Measurements from ENCODE around the gene BTBD10.
A peak's percentile ranks its signal among the peaks of the same experiment; 100 is the strongest.

Gene BTBD10

GRCh38 chr11:13462901-13463778 lies at the start of gene BTBD10:
Gene BTBD10, minus strand, starts transcription at chr11:13463222. Its CDS starts 18,098 bp downstream, at chr11:13445124.
- no peak for TF ChIP-seq CTCF (IDR thresholded peaks at IDR 0.05)
- Histone ChIP-seq H3K4me1 (peaks cover 0 to 21% (median 15%) of the 10 kb centered on the region in 4 donors), H3K27me3 (no peaks in the 10 kb centered on the region), H3K27ac (peak within 1 kb of the TSS; percentile 83 to 91), H3K9me3 (no peaks in the 10 kb centered on the region), H3K4me3 (peak within 1 kb of the TSS; percentile 82 to 87), H3K36me3 (no peaks in the 10 kb centered on the region)
- intact Hi-C loops (cut with DNase I; ENCODE audit: low total_unique reads) = loop anchor here (5.0 to 10.0 kb wide), 2 partner anchors 186 to 258 kb away; partner anchors contain the start of gene BMAL1
- peak; percentile 90 to 97 for DNase-seq

DNA sequence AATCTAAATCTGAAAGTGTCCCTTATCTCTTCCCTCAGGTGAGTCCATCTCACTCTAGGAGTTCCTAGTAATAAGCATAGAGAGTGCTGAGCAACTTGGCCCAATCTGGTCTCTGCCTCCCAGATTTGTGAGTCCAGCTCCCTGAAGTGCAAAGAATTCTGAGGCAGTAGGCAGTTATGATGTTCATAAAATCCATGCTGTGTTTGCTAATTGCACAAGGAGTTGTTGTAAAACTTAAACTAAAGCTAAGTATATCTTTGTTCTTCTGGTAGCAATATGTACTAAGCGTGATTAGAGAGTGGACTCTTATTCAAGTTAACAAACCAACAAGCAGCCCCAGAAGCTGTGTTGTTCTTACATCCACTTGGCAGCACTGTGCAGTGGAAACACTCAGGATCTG lies 40.4 kb upstream of the BTBD10 start:
- no peak for TF ChIP-seq CTCF (IDR thresholded peaks at IDR 0.05)
- H3K9me3 ChIP-seq = no peaks in the 10 kb centered on the region
- H3K4me1 ChIP-seq = no peaks in the 10 kb centered on the region
- H3K27ac ChIP-seq = no peak overlapping the region
- H3K27me3 ChIP-seq = no peaks in the 10 kb centered on the region
- intact Hi-C loops (cut with DNase I; ENCODE audit: low total_unique reads) = no loop called here
- no peak for DNase-seq
- H3K4me3 ChIP-seq = no peak overlapping the region
- H3K36me3 ChIP-seq = no peaks in the 10 kb centered on the region

- no peaks in the 10 kb centered on the region for H3K27me3 ChIP-seq
- H3K36me3 ChIP-seq = no peaks in the 10 kb centered on the region
- no peak overlapping the region for H3K27ac ChIP-seq
- DNase-seq = no peak
- H3K4me1 ChIP-seq = no peaks in the 10 kb centered on the region
- intact Hi-C loops (cut with DNase I; ENCODE audit: low total_unique reads) = no loop called here
- no peaks in the 10 kb centered on the region for H3K9me3 ChIP-seq
- no peak for TF ChIP-seq CTCF (IDR thresholded peaks at IDR 0.05)
- H3K4me3 ChIP-seq = no peak overlapping the region
These were observed 39.5 kb upstream of the BTBD10 start for GRCh38 chr11:13502492-13502891.

DNA sequence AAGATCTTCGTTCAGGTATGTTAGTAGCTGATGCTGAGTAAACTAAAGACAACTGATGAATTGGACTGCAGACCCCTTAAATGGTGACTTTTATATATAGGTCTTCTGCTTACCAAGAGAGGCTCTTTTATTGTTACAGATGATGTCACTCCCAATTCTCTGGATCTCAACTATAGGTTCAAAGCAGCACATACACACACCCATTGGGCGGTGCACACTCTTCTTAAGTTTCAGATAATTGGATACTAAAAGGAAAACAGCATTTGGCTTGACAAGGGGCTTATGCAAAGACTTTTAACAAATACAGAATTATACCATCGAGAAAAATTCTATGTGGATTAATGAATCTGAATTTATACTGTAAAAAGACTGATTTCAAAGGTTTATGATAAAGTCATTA lies 32.9 kb upstream of the BTBD10 start, which contains the start of gene PTH:
Gene PTH, minus strand, starts transcription at position 69 of the 400 bp plus-strand sequence. CDS start 3,142 bp downstream, outside the sequence.
- no peak within 1 kb of the TSS for H3K4me3 ChIP-seq
- no peaks in the 10 kb centered on the region for H3K36me3 ChIP-seq
- H3K27ac ChIP-seq = no peak within 1 kb of the TSS
- no peak for TF ChIP-seq CTCF (IDR thresholded peaks at IDR 0.05)
- intact Hi-C loops (cut with DNase I; ENCODE audit: low total_unique reads) = no loop called here
- H3K9me3 ChIP-seq = no peaks in the 10 kb centered on the region
- H3K27me3 ChIP-seq = no peaks in the 10 kb centered on the region
- no peak for DNase-seq
- no peaks in the 10 kb centered on the region for H3K4me1 ChIP-seq

DNA sequence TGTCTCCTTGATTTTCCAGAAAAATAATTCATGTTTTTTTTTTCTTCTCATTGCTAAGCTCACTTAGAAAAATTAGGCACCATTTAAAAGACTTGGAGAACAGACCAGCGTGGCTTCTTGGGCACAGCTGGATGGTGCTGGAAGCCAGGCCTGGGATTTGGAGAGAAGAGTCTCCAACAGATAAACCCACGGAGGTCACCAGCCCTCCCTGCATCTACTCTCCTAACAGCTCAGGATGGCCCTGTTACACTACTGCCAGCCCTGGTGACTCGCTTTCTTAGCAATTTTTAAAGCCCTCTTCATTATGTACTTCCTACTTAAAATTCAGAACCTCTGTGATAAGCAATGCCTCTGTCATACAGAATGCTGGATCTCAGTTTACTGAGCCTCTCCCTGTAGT lies 31.0 kb upstream of the BTBD10 start:
- no peaks in the 10 kb centered on the region for H3K4me1 ChIP-seq
- no peak overlapping the region for H3K4me3 ChIP-seq
- DNase-seq = no peak
- TF ChIP-seq CTCF (IDR thresholded peaks at IDR 0.05) = no peak
- H3K27me3 ChIP-seq = no peaks in the 10 kb centered on the region
- no peaks in the 10 kb centered on the region for H3K36me3 ChIP-seq
- H3K9me3 ChIP-seq = no peaks in the 10 kb centered on the region
- H3K27ac ChIP-seq = no peak overlapping the region
- intact Hi-C loops (cut with DNase I; ENCODE audit: low total_unique reads) = no loop called here
